ENCODE measurements around the gene KDM4B. TPM values are rescaled to one million over a fixed set of nuclear protein-coding genes. Genes with fewer than 3 reads are reported as not detected.
A peak's percentile ranks its signal among the peaks of the same experiment; 100 is the strongest.

The KDM4B gene
- total RNA-seq, 1 experiment from 2014 or later = 43.7 TPM

- Histone ChIP-seq H3K56ac (ENCODE audit: insufficient read length, low read depth, low read length) (no peak overlapping the region), H3K14ac (ENCODE audit: insufficient read depth, low read length) (no peak overlapping the region), H3K79me2 (ENCODE audit: insufficient read depth, low read length) (no peaks in the 10 kb centered on the region), H4K91ac (ENCODE audit: insufficient read length, low read depth, low read length) (no peak overlapping the region), H2BK5ac (ENCODE audit: insufficient read length, low read length) (no peak overlapping the region), H4K20me1 (ENCODE audit: control insufficient read depth, insufficient read depth, insufficient read length) (no peaks in the 10 kb centered on the region), H3K23ac (ENCODE audit: insufficient read length, low read depth, low read length) (no peak overlapping the region), H3K9ac (ENCODE audit: extremely low read depth, insufficient read length, low read length) (no peak overlapping the region), H3K23me2 (ENCODE audit: insufficient read length, low read depth, low read length, poor library complexity, severe bottlenecking) (no peaks in the 10 kb centered on the region), H2BK120ac (ENCODE audit: low read depth, low read length, poor library complexity, severe bottlenecking) (no peak overlapping the region), H3K4me2 (ENCODE audit: insufficient read depth, insufficient read length, low read length) (no peak overlapping the region), H4K5ac (ENCODE audit: insufficient read length, low read depth, low read length) (no peak overlapping the region), H3K27ac (ENCODE audit: insufficient read length, low read depth, low read length) (no peak overlapping the region), H3K4me1 (ENCODE audit: insufficient read depth, low read length) (no peaks in the 10 kb centered on the region), H2BK15ac (ENCODE audit: low read depth, low read length) (no peak overlapping the region), H3K9me3 (ENCODE audit: control insufficient read depth, low read depth, low read length) (no peaks in the 10 kb centered on the region), H2BK12ac (ENCODE audit: insufficient read length, low read depth, low read length) (no peak overlapping the region), H3K79me1 (ENCODE audit: insufficient read depth, low read depth, low read length, poor library complexity, severe bottlenecking) (no peaks in the 10 kb centered on the region), H2BK20ac (ENCODE audit: low read depth, low read length, poor library complexity, severe bottlenecking) (no peak overlapping the region), H3K27me3 (ENCODE audit: insufficient read depth, low read length) (no peaks in the 10 kb centered on the region), H3K18ac (ENCODE audit: insufficient read length, low read depth, low read length) (no peak overlapping the region), H3T11ph (ENCODE audit: low read length) (no peak overlapping the region), H4K8ac (replicated peaks; ENCODE audit: insufficient read length, low read depth, low read length) (no peak overlapping the region), H2AK5ac (ENCODE audit: insufficient read length, low read length) (no peak overlapping the region), H3K4ac (ENCODE audit: low read depth, low read length) (no peak overlapping the region), H2AFZ (ENCODE audit: low read length) (no peak overlapping the region)
- no CpG with 5 or more reads among the region's 14 CpGs for WGBS (ENCODE audit: extremely low coverage, insufficient read length, low lambda C conversion rate)
- TF ChIP-seq CTCF (conservative IDR thresholded peaks at IDR 0.05) = peak; percentile 69
- peak overlapping the region in 1 of 3 experiments; percentile 14; a peak in 1 of 7 replicates for H3K27ac Mint-ChIP-seq
- H3K9me3 Mint-ChIP-seq = no peaks in the 10 kb centered on the region
- no peaks in the 10 kb centered on the region for H3K27me3 Mint-ChIP-seq (ENCODE audit: low read depth)
- DNase-seq = peak; percentile 56
- peaks cover 0 to 12% of the 10 kb centered on the region in 2 experiments; a peak in 1 of 4 replicates for H3K4me1 Mint-ChIP-seq
- H3K36me3 Mint-ChIP-seq (ENCODE audit: insufficient read depth in 1 of 3, low read depth in 3 of 3) = peaks cover 4 to 47% (median 37%) of the 10 kb centered on the region in 3 experiments
- no peak overlapping the region for H3K4me3 Mint-ChIP-seq
Measured at GRCh38 chr19:5038631-5039271, 69.8 kb downstream of the KDM4B start.
